Heart left ventricle (tissue), 13 donors: ENCODE measurements around the gene SPPL3.

Experiments used
- CTCF ChIP-seq, 12 donors: fragments of 200-600 bp; sonication (generic) in 4 of 12; IDR thresholded peaks; one replicate each; pipeline versions ENCODE4 v1.5.0 to v1.8.0; 2018 to 2022; ENCODE audit warnings: antibody characterized with exemption in 12 of 12, mild to moderate bottlenecking in 5 of 12
- POLR2A ChIP-seq, 2 donors: fragments of 450-650 bp; IDR thresholded peaks; one replicate each; pipeline ENCODE4 v1.6.1; 2017; ENCODE audit warnings: antibody characterized with exemption in 2 of 2, mild to moderate bottlenecking in 2 of 2, moderate library complexity in 2 of 2
- donor health status: ischemic (EF 13 %, LVEDD 7.1; RV severe dilation, severe dysfunction).
- donor health status: DM: no; HTN: yes; CAD: no.
- donor health status: DM: no; HTN: no; CAD: no.
- donor health status: ischemic (EF 25% LVEDD 6.9; RV normal size, moderate dysfunction).
- donor health status: ischemic (EF 25% LVEDD 5.7; RV mildly dilated, moderate dysfunction).
- donor health status: ischemic (EF 35%, LVEDD 5.7; RV mildly dilated, moderate dysfunction).
- donor health status: nonischemic (EF 11% LVEDD 7.7; RV severe dilation, severe dysfunction).
- donor health status: DM: yes; HTN: yes; CAD: no.
- donor health status: PGD.
- donor health status: ischemic (EF 29% LVEDD 5.4; RV normal size, mild dysfunction).
- donor health status: nonischemic (EF 23%, LVEDD 6.1; RV moderate dilation, normal function).

- no peak for TF ChIP-seq CTCF (IDR thresholded peaks at IDR 0.05)
- no peak for TF ChIP-seq POLR2A (IDR thresholded peaks at IDR 0.05)
These were observed 35.8 kb upstream of the SPPL3 start for GRCh38 chr12:120940006-120940405.
